Bone marrow (tissue), 2 donors: ENCODE data around the gene NPPB.
A peak's percentile ranks its signal among the peaks of the same experiment; 100 is the strongest.

ENCODE experiments used
- DNase-seq, 2 donors: peaks; one replicate each; lab custom pipeline; 2025; lab: John Stamatoyannopoulos, UW

NPPB gene

GRCh38 chr1:11857164-11857851 lies 1.4 kb downstream of the NPPB start:
- no peak for DNase-seq

GRCh38 chr1:11856698-11857097 lies 2.0 kb downstream of the NPPB start:
- DNase-seq, result no peak

- DNase-seq, result no peak
Measured at GRCh38 chr1:11855430-11855829, 3.3 kb downstream of the NPPB start.

GRCh38 chr1:11854519-11854918 lies 4.2 kb downstream of the NPPB start:
- DNase-seq, result no peak

GRCh38 chr1:11851180-11851579 lies 7.6 kb downstream of the NPPB start:
- no peak for DNase-seq

GRCh38 chr1:11850156-11850555 lies 8.6 kb downstream of the NPPB start:
- DNase-seq, result no peak

GRCh38 chr1:11848373-11848700 lies 10.4 kb downstream of the NPPB start:
- DNase-seq, result no peak

- DNase-seq, result no peak
Measured at GRCh38 chr1:11847667-11848372, 10.9 kb downstream of the NPPB start, which contains the start of gene NPPA. Gene NPPA (minus strand): TSS chr1:11847783. CDS start chr1:11847684, 99 bp downstream.

- no peak for DNase-seq
Measured at GRCh38 chr1:11845641-11846335, 13.0 kb downstream of the NPPB start.

GRCh38 chr1:11842154-11843041 lies 16.3 kb downstream of the NPPB start:
- DNase-seq, result peak in 1 of 2 donors; percentile 91

- DNase-seq, result no peak
Measured at GRCh38 chr1:11841245-11842153, 17.2 kb downstream of the NPPB start.

- no peak for DNase-seq
Measured at GRCh38 chr1:11839727-11840705, 18.7 kb downstream of the NPPB start.

- DNase-seq, result peak; percentile 28 to 74
Measured at GRCh38 chr1:11838349-11839272, 20.1 kb downstream of the NPPB start.

- DNase-seq, result no peak
Measured at GRCh38 chr1:11837767-11838348, 20.9 kb downstream of the NPPB start.

- DNase-seq, result no peak
Measured at GRCh38 chr1:11836955-11837766, 21.6 kb downstream of the NPPB start.

GRCh38 chr1:11835441-11836225 lies 23.1 kb downstream of the NPPB start:
- no peak for DNase-seq

GRCh38 chr1:11833900-11834299 lies 24.8 kb downstream of the NPPB start:
- DNase-seq, result no peak
